DND-41 (cell line): ENCODE results near the gene CLCF1.

ENCODE experiments used
- ATAC-seq: fragments of 200-7000 bp; cut with Tn5 transposase; 3 replicates; pipeline ENCODE4 v1.9.1; 2021; ENCODE audit warnings: low read depth; ENCODE audit not compliant: insufficient read depth
- DNase-seq: peaks from one replicate; pipeline ENCODE4 v3.0.0-alpha.2; 2020
- H2AFZ ChIP-seq: 2 replicates; pipeline ENCODE4 v1.6.0; 2012; ENCODE audit warnings: low read depth, low read length
- H3K27ac ChIP-seq: 2 replicates; pipeline ENCODE4 v1.5.1; 2012; ENCODE audit warnings: low read length, inconsistent platforms
- H3K27me3 ChIP-seq: fragments of 200-600 bp; sonication (generic); 2 replicates; pipeline ENCODE4 v1.6.0; 2012; ENCODE audit warnings: low read length, mild to moderate bottlenecking, inconsistent platforms; ENCODE audit not compliant: insufficient read depth, poor library complexity
- H3K36me3 ChIP-seq: 2 replicates; pipeline ENCODE4 v1.5.1; 2012; ENCODE audit warnings: low read length, inconsistent platforms; ENCODE audit not compliant: insufficient read depth
- H3K4me1 ChIP-seq: 2 replicates; pipeline ENCODE4 v1.5.1; 2012; ENCODE audit warnings: mild to moderate bottlenecking, low read length; ENCODE audit not compliant: insufficient read depth
- H3K4me2 ChIP-seq: 2 replicates; pipeline ENCODE4 v1.6.0; 2012; ENCODE audit warnings: mild to moderate bottlenecking, moderate library complexity, low read length, inconsistent platforms; ENCODE audit not compliant: insufficient read depth
- H3K4me3 ChIP-seq, 2 experiments: fragments of 200-600 bp in 1 of 2; shearing (Covaris generic) in 1 of 2; 2 replicates each; pipeline ENCODE4 v1.5.1; 2012 to 2016; ENCODE audit warnings: inconsistent platforms in 2 of 2, low read length in 2 of 2, mild to moderate bottlenecking in 2 of 2, low read depth in 1 of 2, moderate library complexity in 1 of 2
- H3K79me2 ChIP-seq: 2 replicates; pipeline ENCODE4 v1.6.0; 2012; ENCODE audit warnings: low read length, inconsistent platforms; ENCODE audit not compliant: insufficient read depth
- H3K9ac ChIP-seq: 2 replicates; pipeline ENCODE4 v1.6.0; 2012; ENCODE audit warnings: low read depth, mild to moderate bottlenecking, inconsistent platforms, low read length, moderate library complexity
- H3K9me3 ChIP-seq: 2 replicates; pipeline ENCODE4 v1.5.1; 2012; ENCODE audit warnings: low read length, moderate library complexity, mild to moderate bottlenecking, inconsistent platforms; ENCODE audit not compliant: insufficient read depth, severe bottlenecking
- H4K20me1 ChIP-seq: 2 replicates; pipeline ENCODE4 v1.6.0; 2012; ENCODE audit warnings: low read length; ENCODE audit not compliant: insufficient read depth
- EZH2 ChIP-seq: IDR thresholded peaks from 3 replicates; pipeline ENCODE4 v1.6.1; 2012; ENCODE audit warnings: borderline replicate concordance, low read depth, mild to moderate bottlenecking, moderate library complexity, low read length, inconsistent platforms; ENCODE audit not compliant: severe bottlenecking
- TF ChIP-seq, protein P1 (sequence below): IDR thresholded peaks from 2 replicates; pipeline ENCODE4 v1.5.1; 2012; ENCODE audit warnings: borderline replicate concordance, low read length, moderate library complexity, mild to moderate bottlenecking; ENCODE audit not compliant: poor library complexity, severe bottlenecking; ENCODE audit errors: extremely low read depth

Gene CLCF1

DNA sequence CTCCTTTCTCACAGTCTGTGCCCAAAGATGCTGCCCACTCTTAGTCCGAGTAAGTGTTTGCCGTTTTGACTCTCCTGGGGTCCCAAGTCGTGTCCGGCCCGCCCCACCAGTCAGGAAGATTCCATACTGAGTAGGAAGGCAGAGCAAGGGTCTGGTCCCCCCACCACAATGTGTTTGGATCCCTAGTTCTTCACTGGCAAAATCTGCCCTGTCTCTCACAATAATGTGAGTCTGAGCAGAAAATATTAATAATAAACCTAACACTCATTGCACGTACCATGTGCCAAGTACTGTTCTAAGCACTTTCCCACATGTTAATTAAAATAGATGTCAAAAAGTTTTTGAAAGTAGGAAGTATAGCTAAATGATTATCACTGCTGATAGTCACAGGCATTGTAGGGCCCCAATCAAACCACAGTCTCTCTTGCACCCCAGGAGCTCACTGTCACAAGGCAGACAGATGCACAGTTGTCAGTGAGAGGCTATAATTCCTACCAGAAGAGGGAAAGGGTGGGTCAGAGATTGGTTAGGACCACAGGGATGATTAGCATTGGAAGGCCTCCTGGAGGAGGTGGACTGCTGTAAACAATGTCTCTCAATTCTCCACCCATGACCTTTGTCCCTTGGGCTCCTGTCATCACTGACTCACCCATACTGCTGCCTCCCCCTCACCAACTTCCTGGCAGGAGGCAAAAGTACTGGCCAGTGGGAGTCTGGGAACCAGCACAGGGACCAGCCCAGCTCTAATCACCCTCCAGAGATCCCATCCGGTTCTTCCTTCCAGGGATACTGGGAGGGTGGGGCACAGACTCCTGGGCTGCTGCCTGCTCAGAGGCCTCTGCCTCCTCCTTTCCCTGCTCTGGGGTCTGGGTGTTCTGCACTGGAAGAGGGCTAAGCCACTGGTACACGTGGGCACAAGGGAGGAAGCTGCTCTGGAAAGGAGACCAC lies 19.0 kb downstream of the CLCF1 start:
- ATAC-seq, result no peak
- TF ChIP-seq, protein P1, sequence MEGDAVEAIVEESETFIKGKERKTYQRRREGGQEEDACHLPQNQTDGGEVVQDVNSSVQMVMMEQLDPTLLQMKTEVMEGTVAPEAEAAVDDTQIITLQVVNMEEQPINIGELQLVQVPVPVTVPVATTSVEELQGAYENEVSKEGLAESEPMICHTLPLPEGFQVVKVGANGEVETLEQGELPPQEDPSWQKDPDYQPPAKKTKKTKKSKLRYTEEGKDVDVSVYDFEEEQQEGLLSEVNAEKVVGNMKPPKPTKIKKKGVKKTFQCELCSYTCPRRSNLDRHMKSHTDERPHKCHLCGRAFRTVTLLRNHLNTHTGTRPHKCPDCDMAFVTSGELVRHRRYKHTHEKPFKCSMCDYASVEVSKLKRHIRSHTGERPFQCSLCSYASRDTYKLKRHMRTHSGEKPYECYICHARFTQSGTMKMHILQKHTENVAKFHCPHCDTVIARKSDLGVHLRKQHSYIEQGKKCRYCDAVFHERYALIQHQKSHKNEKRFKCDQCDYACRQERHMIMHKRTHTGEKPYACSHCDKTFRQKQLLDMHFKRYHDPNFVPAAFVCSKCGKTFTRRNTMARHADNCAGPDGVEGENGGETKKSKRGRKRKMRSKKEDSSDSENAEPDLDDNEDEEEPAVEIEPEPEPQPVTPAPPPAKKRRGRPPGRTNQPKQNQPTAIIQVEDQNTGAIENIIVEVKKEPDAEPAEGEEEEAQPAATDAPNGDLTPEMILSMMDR, result no peak
- no peak for TF ChIP-seq EZH2

DNA sequence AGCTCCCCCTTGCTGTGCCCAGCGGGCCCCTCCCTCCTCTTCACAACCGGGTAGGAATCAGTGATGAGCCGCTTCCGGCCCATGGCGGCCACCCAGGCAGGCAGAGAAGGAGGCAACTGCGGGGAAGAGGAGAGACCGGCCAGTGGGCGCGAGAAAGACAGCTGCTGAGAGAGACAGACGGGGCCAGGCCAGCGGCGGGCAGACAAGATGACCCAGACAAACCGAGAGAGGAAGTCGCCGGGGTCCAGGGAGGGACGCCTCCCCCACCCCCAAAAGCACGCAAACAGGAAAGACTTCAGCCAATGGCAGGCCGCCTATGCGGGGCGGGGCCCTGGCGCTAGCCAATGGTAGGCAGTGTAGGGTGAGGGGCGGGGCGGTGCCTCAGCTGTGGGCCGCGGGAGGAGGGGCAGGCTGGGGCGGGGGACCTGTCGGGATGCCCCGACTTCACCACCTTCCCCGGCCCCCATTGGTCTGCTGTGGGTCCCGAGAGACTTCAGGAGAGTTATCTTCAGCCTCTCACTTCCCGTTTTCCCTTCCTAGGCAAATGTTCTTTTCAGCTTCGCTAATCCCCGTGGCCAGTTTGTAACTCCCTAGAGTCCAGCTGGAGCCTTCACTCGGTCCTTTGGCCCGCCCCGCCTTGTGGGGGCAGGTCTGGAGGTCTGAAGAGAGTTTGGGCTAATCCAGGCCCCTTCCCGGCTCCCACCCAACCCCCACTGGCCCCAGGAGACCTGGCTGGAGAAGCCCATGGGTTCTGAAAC lies 19.9 kb downstream of the CLCF1 start, which contains the start of gene POLD4:
Gene POLD4, minus strand, starts transcription at position 230 of the 758 bp plus-strand sequence. Its CDS starts 147 bp downstream, at position 83.
- Histone ChIP-seq H3K79me2 (peaks cover 8% of the 10 kb centered on the region), H3K9ac (peak within 1 kb of the TSS; percentile 73), H3K27me3 (no peaks in the 10 kb centered on the region), H3K4me3 (peak within 1 kb of the TSS; percentile 50 to 87), H3K27ac (peak within 1 kb of the TSS; percentile 86), H4K20me1 (no peaks in the 10 kb centered on the region), H2AFZ (peak within 1 kb of the TSS; percentile 83), H3K4me1 (peaks cover 38% of the 10 kb centered on the region), H3K36me3 (no peaks in the 10 kb centered on the region; the same call in 1 of the 2 replicates), H3K4me2 (peak within 1 kb of the TSS; percentile 89), H3K9me3 (no peaks in the 10 kb centered on the region)
- peak; percentile 90 for ATAC-seq
- peak; percentile 97 for DNase-seq
- TF ChIP-seq EZH2, result no peak
- TF ChIP-seq, protein P1, result no peak

More for the DNA sequence above, 19.0 kb downstream of the CLCF1 start:
- peak overlapping the region; percentile 73 for H3K9ac ChIP-seq
- peak overlapping the region; percentile 86 for H3K27ac ChIP-seq
- H3K4me2 ChIP-seq, result peak overlapping the region; percentile 89
- peak overlapping the region; percentile 83 for H2AFZ ChIP-seq
- H3K79me2 ChIP-seq, result peaks cover 8% of the 10 kb centered on the region
- peaks cover 38% of the 10 kb centered on the region for H3K4me1 ChIP-seq
- no peaks in the 10 kb centered on the region for H4K20me1 ChIP-seq
- peak overlapping the region; percentile 18 to 87; a peak in 3 of 4 replicates for H3K4me3 ChIP-seq
- H3K27me3 ChIP-seq, result no peaks in the 10 kb centered on the region
- no peaks in the 10 kb centered on the region; the same call in 1 of the 2 replicates for H3K36me3 ChIP-seq
- DNase-seq, result no peak
- no peaks in the 10 kb centered on the region for H3K9me3 ChIP-seq

DNA sequence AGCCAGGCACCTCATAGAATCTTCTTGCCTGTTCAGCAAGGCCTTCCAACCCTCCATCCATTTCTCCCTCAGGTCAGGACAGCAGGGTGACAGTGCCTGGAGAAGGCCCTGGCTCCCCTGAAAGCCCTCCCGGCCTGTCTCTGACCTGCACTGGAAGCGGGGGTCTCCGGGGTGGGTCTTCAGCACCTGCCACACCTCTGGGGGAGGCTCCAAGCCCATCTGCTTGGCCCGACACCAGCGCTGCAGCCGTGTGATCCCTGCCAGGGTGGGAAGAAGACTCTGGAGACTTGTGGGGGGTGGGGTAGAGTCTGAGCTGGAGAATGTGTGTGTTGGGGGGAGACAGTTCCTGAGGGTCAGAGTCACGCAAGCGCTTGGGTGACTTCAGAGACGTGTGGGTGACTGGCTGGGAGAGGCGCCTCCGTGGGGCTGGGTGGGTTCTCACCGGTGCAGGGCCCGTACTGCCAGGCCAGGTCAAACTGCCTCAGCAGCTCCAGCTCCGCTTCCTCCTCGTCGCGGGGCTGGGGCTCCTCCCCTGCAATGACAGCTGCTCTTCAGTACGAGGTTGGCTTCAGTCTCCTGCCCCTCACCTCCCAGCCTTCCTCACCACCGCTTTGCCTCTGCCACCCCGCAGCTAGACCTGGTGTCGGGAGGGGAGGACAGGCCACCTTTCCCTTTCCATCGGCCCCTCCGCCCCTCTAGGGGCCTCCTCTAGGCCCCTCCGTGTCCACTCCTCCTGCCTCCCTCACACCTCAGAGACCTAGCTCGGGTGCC lies 20.7 kb downstream of the CLCF1 start:
- ATAC-seq (peak; percentile 41), DNase-seq (peak; percentile 19)
- H3K4me1 ChIP-seq, result peaks cover 38% of the 10 kb centered on the region
- H3K4me3 ChIP-seq, result peak overlapping the region; percentile 50 to 87
- TF ChIP-seq EZH2, result no peak
- TF ChIP-seq, protein P1, result no peak
- H3K27ac ChIP-seq, result peak overlapping the region; percentile 86
- H3K36me3 ChIP-seq, result no peaks in the 10 kb centered on the region; the same call in 1 of the 2 replicates
- H3K4me2 ChIP-seq, result peak overlapping the region; percentile 89
- H3K27me3 ChIP-seq, result no peaks in the 10 kb centered on the region
- peak overlapping the region; percentile 73 for H3K9ac ChIP-seq
- no peaks in the 10 kb centered on the region for H4K20me1 ChIP-seq
- peaks cover 8% of the 10 kb centered on the region for H3K79me2 ChIP-seq
- H2AFZ ChIP-seq, result peak overlapping the region; percentile 75
- no peaks in the 10 kb centered on the region for H3K9me3 ChIP-seq
